Central memory CD4-positive, alpha-beta T cell (primary cell): Measurements from ENCODE around the gene TMEM9.

ENCODE experiments used
- DNase-seq: peaks from one replicate; pipeline ENCODE4 v3.0.0; 2022

TMEM9 gene

GRCh38 chr1:201126463-201126831 is 27.8 kb downstream of the TMEM9 start:
- no peak for DNase-seq

GRCh38 chr1:201125800-201126199 is 28.5 kb downstream of the TMEM9 start:
- DNase-seq = no peak

- no peak for DNase-seq
These were observed 29.3 kb downstream of the TMEM9 start for GRCh38 chr1:201125019-201125418.

GRCh38 chr1:201123866-201124265 is 30.4 kb downstream of the TMEM9 start:
- no peak for DNase-seq

- no peak for DNase-seq
These were observed 31.8 kb downstream of the TMEM9 start for GRCh38 chr1:201122321-201122957.

GRCh38 chr1:201119206-201120197 is 34.8 kb downstream of the TMEM9 start:
- peak; percentile 35 for DNase-seq

GRCh38 chr1:201116091-201116490 is 38.2 kb downstream of the TMEM9 start:
- no peak for DNase-seq

- DNase-seq = no peak
These were observed 38.8 kb downstream of the TMEM9 start for GRCh38 chr1:201115390-201115937.

GRCh38 chr1:201114245-201115131 is 39.8 kb downstream of the TMEM9 start:
- peak; percentile 64 for DNase-seq

GRCh38 chr1:201113451-201114244 is 40.6 kb downstream of the TMEM9 start:
- no peak for DNase-seq

- no peak for DNase-seq
These were observed 41.3 kb downstream of the TMEM9 start for GRCh38 chr1:201112926-201113325.

GRCh38 chr1:201112173-201112731 is 42.0 kb downstream of the TMEM9 start, which contains the start of gene CACNA1S:
TSS of gene CACNA1S (minus strand) at chr1:201112426. CDS start at chr1:201112339, 87 bp downstream.
- DNase-seq = no peak

GRCh38 chr1:201111672-201112071 is 42.6 kb downstream of the TMEM9 start:
- DNase-seq = no peak

GRCh38 chr1:201111156-201111555 is 43.1 kb downstream of the TMEM9 start:
- DNase-seq = no peak

- DNase-seq = no peak
These were observed 43.7 kb downstream of the TMEM9 start for GRCh38 chr1:201110616-201111015.

- no peak for DNase-seq
These were observed 44.1 kb downstream of the TMEM9 start for GRCh38 chr1:201110138-201110537.

GRCh38 chr1:201109651-201110050 is 44.6 kb downstream of the TMEM9 start:
- DNase-seq = no peak

GRCh38 chr1:201108614-201109013 is 45.7 kb downstream of the TMEM9 start:
- DNase-seq = no peak

GRCh38 chr1:201105688-201106087 is 48.6 kb downstream of the TMEM9 start:
- no peak for DNase-seq

GRCh38 chr1:201104141-201104540 is 50.1 kb downstream of the TMEM9 start:
- DNase-seq = no peak

- DNase-seq = no peak
These were observed 50.6 kb downstream of the TMEM9 start for GRCh38 chr1:201103666-201104065.
